Astrocyte of the cerebellum (primary cell): ENCODE measurements around the gene TTF2.

ENCODE experiments used
- DNase-seq: peaks from one replicate; pipeline ENCODE4 v3.0.0-alpha.2; 2011; ENCODE audit warnings: low read depth
- H3K4me3 ChIP-seq: 2 replicates; pipeline ENCODE4 v1.5.1; 2011; ENCODE audit warnings: mild to moderate bottlenecking, low read depth, low read length, moderate library complexity
- CTCF ChIP-seq: IDR thresholded peaks from 2 replicates; pipeline ENCODE4 v1.5.1; 2012; ENCODE audit warnings: low read length, low read depth, moderate library complexity, mild to moderate bottlenecking; ENCODE audit errors: missing control alignments
- in situ Hi-C: cut with HindIII; loops from 2 replicates; pipeline ENCODE4 v1.10.0; 2017; ENCODE audit warnings: low sequenced_read_pairs

TTF2 gene

GRCh38 chr1:117030271-117030877, 29.8 kb upstream of the TTF2 start:
- no peak overlapping the region for H3K4me3 ChIP-seq
- DNase-seq = no peak
- in situ Hi-C loops = no loop called here
- TF ChIP-seq CTCF = no peak

- in situ Hi-C loops = no loop called here
- DNase-seq = no peak
- TF ChIP-seq CTCF = no peak
- H3K4me3 ChIP-seq = no peak overlapping the region
Measured at GRCh38 chr1:117032266-117032665, 27.9 kb upstream of the TTF2 start.

GRCh38 chr1:117032681-117033539, 27.2 kb upstream of the TTF2 start:
- H3K4me3 ChIP-seq = no peak overlapping the region
- no peak for DNase-seq
- no peak for TF ChIP-seq CTCF
- in situ Hi-C loops = no loop called here

DNA sequence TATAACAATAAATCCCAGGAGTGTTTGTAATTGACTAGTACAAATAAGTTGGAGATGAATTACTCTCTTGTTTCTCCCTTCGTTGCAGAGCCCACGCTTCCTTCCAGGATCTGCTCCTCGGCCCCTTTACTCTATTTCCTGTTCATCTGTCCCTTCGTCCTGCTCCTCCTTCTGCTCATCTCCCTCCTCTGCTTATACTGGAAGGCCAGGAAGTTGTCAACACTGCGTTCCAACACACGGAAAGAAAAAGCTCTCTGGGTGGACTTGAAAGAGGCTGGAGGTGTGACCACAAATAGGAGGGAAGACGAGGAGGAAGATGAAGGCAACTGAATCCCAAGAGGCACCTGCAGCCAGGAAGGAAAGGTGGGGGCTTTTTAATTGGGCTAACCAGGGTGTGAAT, 26.4 kb upstream of the TTF2 start:
- in situ Hi-C loops = no loop called here
- TF ChIP-seq CTCF = no peak
- H3K4me3 ChIP-seq = no peak overlapping the region
- DNase-seq = no peak

GRCh38 chr1:117034791-117035290, 25.3 kb upstream of the TTF2 start:
- in situ Hi-C loops = no loop called here
- H3K4me3 ChIP-seq = no peak overlapping the region
- no peak for TF ChIP-seq CTCF
- DNase-seq = no peak

DNA sequence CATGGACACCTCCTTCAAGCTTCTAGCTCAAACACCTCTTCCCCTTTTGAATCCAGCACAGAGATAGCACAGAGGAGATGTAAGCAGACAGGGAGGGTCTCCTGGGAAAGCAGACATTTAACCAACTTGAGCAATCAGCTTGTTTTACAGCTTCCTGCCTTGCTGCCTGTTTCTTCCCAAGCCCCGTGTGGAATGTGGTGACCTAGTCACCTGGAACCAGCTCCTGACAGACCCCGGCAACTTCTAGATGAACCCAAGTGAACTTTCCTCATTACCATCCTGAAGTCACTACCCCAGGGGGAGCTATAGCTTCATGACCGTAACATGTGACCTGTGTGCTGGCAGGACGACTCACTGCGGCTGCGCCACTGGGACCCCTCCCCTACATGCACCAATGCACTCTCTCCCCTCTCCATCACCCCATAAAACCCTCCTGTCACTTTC, 24.1 kb upstream of the TTF2 start:
- TF ChIP-seq CTCF = no peak
- H3K4me3 ChIP-seq = no peak overlapping the region
- in situ Hi-C loops = no loop called here
- DNase-seq = no peak
